ENCODE results near the gene SCGN.
A peak's percentile ranks its signal among the peaks of the same experiment; 100 is the strongest.

The SCGN gene

GRCh38 chr6:25727028-25727427 lies 75.0 kb downstream of the SCGN start:
- DNase-seq (ENCODE audit: low read depth) = no peak
- H3K4me3 ChIP-seq (ENCODE audit: low read depth, low read length) = no peak overlapping the region
- TF ChIP-seq CTCF (IDR thresholded peaks at IDR 0.05; ENCODE audit: insufficient read depth, low read depth, low read length, missing control alignments) = no peak

DNA sequence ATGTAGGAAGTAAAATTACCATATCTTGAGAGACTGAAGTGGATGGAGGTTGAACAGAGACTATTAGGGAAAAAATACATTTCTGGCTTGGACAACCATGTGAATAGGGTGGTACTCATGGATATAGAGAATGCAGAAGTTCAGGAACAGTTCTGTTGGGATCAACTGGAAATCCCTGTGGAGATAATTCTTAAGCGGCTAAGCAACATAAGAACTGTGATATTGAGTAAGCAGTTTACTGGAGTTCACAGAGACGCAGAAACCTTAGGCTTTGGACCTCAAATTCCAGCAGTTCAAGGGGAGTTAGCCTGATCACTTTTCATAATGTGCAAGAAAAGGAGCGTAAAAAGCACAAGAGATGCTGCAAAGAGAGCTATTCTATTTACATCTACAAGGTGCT lies 78.9 kb downstream of the SCGN start:
- H3K4me3 ChIP-seq (ENCODE audit: low read depth, low read length) = no peak overlapping the region
- TF ChIP-seq CTCF (IDR thresholded peaks at IDR 0.05; ENCODE audit: insufficient read depth, low read depth, low read length, missing control alignments) = no peak
- DNase-seq (ENCODE audit: low read depth) = no peak

- no peak for DNase-seq (ENCODE audit: low read depth)
- no peak for TF ChIP-seq CTCF (IDR thresholded peaks at IDR 0.05; ENCODE audit: insufficient read depth, low read depth, low read length, missing control alignments)
- no peak overlapping the region for H3K4me3 ChIP-seq (ENCODE audit: low read depth, low read length)
Observed at GRCh38 chr6:25731721-25732120, 79.7 kb downstream of the SCGN start.

GRCh38 chr6:25732468-25733198 lies 80.6 kb downstream of the SCGN start:
- no peak for DNase-seq (ENCODE audit: low read depth)
- TF ChIP-seq CTCF (IDR thresholded peaks at IDR 0.05; ENCODE audit: insufficient read depth, low read depth, low read length, missing control alignments) = no peak
- H3K4me3 ChIP-seq (ENCODE audit: low read depth, low read length) = no peak overlapping the region

GRCh38 chr6:25735261-25735660 lies 83.2 kb downstream of the SCGN start:
- TF ChIP-seq CTCF (IDR thresholded peaks at IDR 0.05; ENCODE audit: insufficient read depth, low read depth, low read length, missing control alignments) = no peak
- H3K4me3 ChIP-seq (ENCODE audit: low read depth, low read length) = no peak overlapping the region
- DNase-seq (ENCODE audit: low read depth) = no peak

DNA sequence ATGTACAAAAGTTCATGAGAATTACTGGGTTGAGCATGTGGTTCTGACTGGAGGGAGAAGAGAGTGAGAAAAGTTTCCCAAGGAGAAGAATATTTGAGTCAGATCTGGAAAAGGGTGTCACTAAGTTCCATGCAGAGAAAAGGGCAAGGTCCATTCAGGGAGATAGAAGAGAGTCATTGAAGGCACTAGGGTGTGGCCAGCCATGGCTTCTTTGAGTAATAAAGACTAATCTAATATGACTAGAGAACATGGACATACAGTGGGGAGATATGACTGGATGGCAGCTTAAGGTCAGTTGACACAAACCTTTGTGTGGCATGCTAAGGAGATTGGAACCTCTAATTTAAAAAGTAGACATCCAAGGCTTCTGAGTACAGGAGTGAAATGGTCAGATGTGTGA lies 91.9 kb downstream of the SCGN start:
- peak; percentile 9 for DNase-seq (ENCODE audit: low read depth)
- H3K4me3 ChIP-seq (ENCODE audit: low read depth, low read length) = no peak overlapping the region
- TF ChIP-seq CTCF (IDR thresholded peaks at IDR 0.05; ENCODE audit: insufficient read depth, low read depth, low read length, missing control alignments) = no peak

GRCh38 chr6:25745836-25746235 lies 93.8 kb downstream of the SCGN start:
- H3K4me3 ChIP-seq (ENCODE audit: low read depth, low read length) = no peak overlapping the region
- DNase-seq (ENCODE audit: low read depth) = no peak
- TF ChIP-seq CTCF (IDR thresholded peaks at IDR 0.05; ENCODE audit: insufficient read depth, low read depth, low read length, missing control alignments) = no peak

All from GM12865 (cell line).